ENCODE measurements around the gene TSC2.

Gene TSC2

GRCh38 chr16:2070576-2071453, 23.0 kb downstream of the TSC2 start:
- no peak for DNase-seq (ENCODE audit: low read depth)

GRCh38 chr16:2071454-2072202, 23.8 kb downstream of the TSC2 start:
- DNase-seq (ENCODE audit: low read depth), result no peak

DNA sequence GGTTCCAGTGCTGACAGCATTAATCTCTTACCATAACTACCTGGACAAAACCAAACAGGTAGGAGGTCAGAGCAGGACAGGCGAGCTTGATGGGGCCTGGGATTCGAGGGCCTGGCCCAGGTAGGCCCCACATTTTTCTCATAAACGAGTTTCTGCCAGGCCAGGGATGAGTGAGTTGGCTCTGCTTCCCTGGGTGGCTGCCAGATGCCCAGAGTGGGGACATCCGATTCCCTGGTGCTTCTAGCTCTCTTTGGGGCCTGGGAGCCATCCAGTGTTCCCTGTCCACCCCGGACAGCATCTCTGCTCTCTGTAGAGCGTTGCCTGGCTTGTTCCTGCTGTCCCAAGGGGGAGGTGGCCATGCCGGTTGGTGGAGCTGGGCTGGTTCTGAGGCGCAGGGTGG, 25.1 kb downstream of the TSC2 start:
- no peak for DNase-seq (ENCODE audit: low read depth)

DNA sequence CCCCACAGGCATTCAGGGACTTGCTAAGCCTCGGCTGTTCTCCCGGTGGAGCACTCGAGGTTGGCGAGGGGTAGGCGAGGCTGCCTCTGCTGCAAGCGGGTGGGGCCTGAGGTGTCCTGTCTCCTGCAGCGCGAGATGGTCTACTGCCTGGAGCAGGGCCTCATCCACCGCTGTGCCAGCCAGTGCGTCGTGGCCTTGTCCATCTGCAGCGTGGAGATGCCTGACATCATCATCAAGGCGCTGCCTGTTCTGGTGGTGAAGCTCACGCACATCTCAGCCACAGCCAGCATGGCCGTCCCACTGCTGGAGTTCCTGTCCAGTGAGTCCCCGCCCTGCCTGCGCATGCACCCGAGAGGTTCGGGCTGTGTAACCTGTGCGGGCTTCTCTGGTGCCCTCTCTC, 26.3 kb downstream of the TSC2 start:
- no peak for DNase-seq (ENCODE audit: low read depth)

GRCh38 chr16:2075631-2076030, 27.8 kb downstream of the TSC2 start:
- no peak for DNase-seq (ENCODE audit: low read depth)

GRCh38 chr16:2076072-2076865, 28.5 kb downstream of the TSC2 start:
- DNase-seq (ENCODE audit: low read depth), result no peak

GRCh38 chr16:2077016-2077415, 29.2 kb downstream of the TSC2 start:
- no peak for DNase-seq (ENCODE audit: low read depth)

- no peak for DNase-seq (ENCODE audit: low read depth)
Observed at GRCh38 chr16:2077696-2078095, 29.9 kb downstream of the TSC2 start.

- DNase-seq (ENCODE audit: low read depth), result no peak
Observed at GRCh38 chr16:2078096-2078495, 30.3 kb downstream of the TSC2 start.

DNA sequence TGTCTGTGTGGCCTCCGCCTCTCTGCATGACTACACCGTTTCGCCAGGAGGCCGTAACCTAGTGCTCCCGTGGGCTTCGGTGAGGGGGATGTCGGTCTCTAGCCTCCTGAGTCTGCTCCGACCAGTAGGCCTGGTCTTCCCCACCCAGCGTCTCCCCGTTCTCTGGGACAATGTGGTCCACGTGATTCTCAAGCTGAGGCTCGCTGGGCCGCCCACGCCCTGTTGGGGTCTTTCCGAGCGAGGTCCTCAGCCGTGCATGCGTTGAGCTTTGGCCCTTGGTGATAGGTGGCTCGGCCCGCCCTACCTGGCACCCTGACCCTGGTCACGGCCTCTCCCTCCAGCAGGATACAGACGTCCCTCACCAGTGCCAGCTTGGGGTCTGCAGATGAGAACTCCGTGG, 30.9 kb downstream of the TSC2 start:
- no peak for DNase-seq (ENCODE audit: low read depth)

GRCh38 chr16:2079311-2079800, 31.6 kb downstream of the TSC2 start:
- no peak for DNase-seq (ENCODE audit: low read depth)

GRCh38 chr16:2079991-2080390, 32.2 kb downstream of the TSC2 start:
- no peak for DNase-seq (ENCODE audit: low read depth)

DNA sequence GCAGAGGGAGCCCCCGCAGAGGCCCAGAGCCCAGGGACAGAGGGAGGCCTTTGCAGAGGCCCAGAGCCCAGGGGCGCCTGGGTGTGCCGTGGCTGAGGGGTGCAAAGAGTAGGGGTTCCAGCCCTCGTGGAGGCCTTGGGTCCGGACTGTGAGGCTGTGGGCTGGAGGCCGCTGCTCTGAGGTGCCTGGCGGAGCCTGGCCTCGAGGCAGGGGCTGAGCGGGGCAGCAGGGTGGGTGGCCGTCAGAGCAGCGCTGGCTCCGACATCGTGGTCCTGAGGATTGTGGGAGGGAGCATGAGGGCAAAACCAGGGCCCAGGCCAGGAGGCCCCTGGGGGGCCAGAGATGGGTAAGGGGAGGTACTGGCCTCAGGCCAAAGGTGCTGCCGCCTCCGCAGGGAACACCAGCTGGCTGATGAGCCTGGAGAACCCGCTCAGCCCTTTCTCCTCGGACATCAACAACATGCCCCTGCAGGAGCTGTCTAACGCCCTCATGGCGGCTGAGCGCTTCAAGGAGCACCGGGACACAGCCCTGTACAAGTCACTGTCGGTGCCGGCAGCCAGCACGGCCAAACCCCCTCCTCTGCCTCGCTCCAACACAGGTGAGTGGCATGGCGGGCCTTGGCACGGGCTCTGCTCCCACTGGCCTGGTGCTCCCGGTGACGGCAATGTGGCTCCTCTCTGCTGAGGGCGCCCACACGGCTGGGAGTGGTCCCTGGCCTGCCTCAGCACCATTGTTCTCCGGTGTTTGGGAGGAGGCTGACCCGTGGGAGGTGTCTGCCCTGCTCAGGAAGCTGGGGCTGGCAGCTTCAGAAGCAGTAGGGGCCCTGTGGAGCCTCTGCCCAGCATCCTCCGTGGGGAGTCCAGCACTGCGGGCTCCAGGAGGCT, 33.7 kb downstream of the TSC2 start:
- no peak for DNase-seq (ENCODE audit: low read depth)

GRCh38 chr16:2082171-2082982, 34.6 kb downstream of the TSC2 start:
- DNase-seq (ENCODE audit: low read depth), result no peak

- no peak for DNase-seq (ENCODE audit: low read depth)
Observed at GRCh38 chr16:2082983-2083364, 35.2 kb downstream of the TSC2 start.

- no peak for DNase-seq (ENCODE audit: low read depth)
Observed at GRCh38 chr16:2083409-2083808, 35.6 kb downstream of the TSC2 start.

DNA sequence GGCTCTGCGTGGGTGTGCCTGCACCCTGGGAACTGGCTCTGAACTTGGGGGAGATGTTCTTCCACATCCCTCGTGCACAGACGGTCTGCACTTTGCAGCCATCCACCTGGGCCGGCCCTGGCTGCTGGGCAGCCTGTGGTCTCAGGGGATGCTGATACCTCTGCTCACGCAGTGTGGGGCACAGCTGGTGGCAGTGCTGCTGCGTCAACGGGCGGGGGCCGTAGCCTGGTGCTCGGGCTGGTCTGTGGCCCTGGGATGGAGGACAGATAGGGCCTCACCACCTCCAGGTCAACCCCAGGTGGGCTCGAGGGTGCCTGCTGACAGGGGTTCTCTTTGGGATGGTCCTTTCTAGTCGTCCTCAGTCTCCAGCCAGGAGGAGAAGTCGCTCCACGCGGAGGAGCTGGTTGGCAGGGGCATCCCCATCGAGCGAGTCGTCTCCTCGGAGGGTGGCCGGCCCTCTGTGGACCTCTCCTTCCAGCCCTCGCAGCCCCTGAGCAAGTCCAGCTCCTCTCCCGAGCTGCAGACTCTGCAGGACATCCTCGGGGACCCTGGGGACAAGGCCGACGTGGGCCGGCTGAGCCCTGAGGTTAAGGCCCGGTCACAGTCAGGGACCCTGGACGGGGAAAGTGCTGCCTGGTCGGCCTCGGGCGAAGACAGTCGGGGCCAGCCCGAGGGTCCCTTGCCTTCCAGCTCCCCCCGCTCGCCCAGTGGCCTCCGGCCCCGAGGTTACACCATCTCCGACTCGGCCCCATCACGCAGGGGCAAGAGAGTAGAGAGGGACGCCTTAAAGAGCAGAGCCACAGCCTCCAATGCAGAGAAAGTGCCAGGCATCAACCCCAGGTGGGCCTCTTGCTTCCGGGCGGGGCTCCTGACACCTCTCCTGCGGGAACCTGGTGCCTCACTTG, 36.3 kb downstream of the TSC2 start:
- DNase-seq (ENCODE audit: low read depth), result no peak

GRCh38 chr16:2084895-2085625, 37.3 kb downstream of the TSC2 start:
- DNase-seq (ENCODE audit: low read depth), result no peak

DNA sequence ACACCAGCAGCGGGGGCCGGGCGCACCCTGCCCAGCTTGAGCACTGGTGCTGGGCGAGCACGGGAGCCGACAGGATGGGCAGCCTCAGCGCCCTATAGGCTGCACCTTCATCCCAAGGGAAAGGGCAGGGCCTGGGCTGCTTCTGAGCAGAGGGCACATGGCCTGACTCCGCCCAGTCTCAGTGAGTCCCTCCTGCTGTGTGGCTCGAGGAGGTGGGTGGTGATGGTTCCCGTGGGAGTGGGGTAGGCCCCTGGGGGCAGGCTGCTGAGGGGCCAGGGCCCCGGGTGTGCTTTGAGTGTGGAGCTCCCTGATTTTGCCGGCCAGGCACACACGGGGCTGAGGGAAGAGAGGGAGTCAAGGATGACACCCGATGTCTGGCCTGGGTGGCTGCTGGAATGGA, 37.9 kb downstream of the TSC2 start:
- peak; percentile 44 for DNase-seq (ENCODE audit: low read depth)

Measured in EH (cell line).